Fibroblast of peridontal ligament (primary cell): Measurements from ENCODE around the gene FKBP7.
A peak's percentile ranks its signal among the peaks of the same experiment; 100 is the strongest.
"Not testable (repeated sequence)": the region's sequence is repeated elsewhere in the genome, so short reads cannot be mapped to it uniquely, and the experiment has no call there.

Source experiments
- DNase-seq: peaks from one replicate; pipeline ENCODE4 v3.0.0-alpha.2; 2010; ENCODE audit errors: extremely low read depth

Gene FKBP7

GRCh38 chr2:178485356-178485755 is 7.0 kb upstream of the FKBP7 start:
- peak; percentile 90 for DNase-seq

GRCh38 chr2:178484245-178485041 is 6.0 kb upstream of the FKBP7 start:
- peak; percentile 27 for DNase-seq

- DNase-seq = no peak
Observed at GRCh38 chr2:178482437-178482836, 4.0 kb upstream of the FKBP7 start.

- DNase-seq = peak; percentile 94
Observed at GRCh38 chr2:178480227-178481181, 2.1 kb upstream of the FKBP7 start, which contains the start of gene PLEKHA3. TSS of gene PLEKHA3 (plus strand) at chr2:178480457. CDS start at chr2:178480870, 413 bp downstream.

GRCh38 chr2:178479758-178480226 is 1.4 kb upstream of the FKBP7 start:
- peak; percentile 16 for DNase-seq

- no peak for DNase-seq
Observed at GRCh38 chr2:178479275-178479616, 846 bp upstream of the FKBP7 start.

- DNase-seq = peak; percentile 42
Observed at GRCh38 chr2:178478130-178478438, 316 bp downstream of the FKBP7 start.

- DNase-seq = no peak
Observed at GRCh38 chr2:178477443-178478129, 814 bp downstream of the FKBP7 start.

GRCh38 chr2:178476477-178476876 is 1.9 kb downstream of the FKBP7 start:
- no peak for DNase-seq

- no peak for DNase-seq
Observed at GRCh38 chr2:178474560-178474959, 3.8 kb downstream of the FKBP7 start.

GRCh38 chr2:178473931-178474330 is 4.5 kb downstream of the FKBP7 start:
- DNase-seq = peak; percentile 61

- no peak for DNase-seq
Observed at GRCh38 chr2:178473373-178473772, 5.0 kb downstream of the FKBP7 start.

GRCh38 chr2:178471313-178471712 is 7.1 kb downstream of the FKBP7 start:
- not testable (repeated sequence) for DNase-seq

- no peak for DNase-seq
Observed at GRCh38 chr2:178469219-178469849, 9.1 kb downstream of the FKBP7 start.

GRCh38 chr2:178457390-178457886 is 21.0 kb downstream of the FKBP7 start:
- DNase-seq = no peak

- DNase-seq = peak; percentile 58
Observed at GRCh38 chr2:178455947-178456346, 22.5 kb downstream of the FKBP7 start.

GRCh38 chr2:178452870-178453269 is 25.5 kb downstream of the FKBP7 start:
- DNase-seq = no peak

- no peak for DNase-seq
Observed at GRCh38 chr2:178452334-178452733, 26.1 kb downstream of the FKBP7 start.

- peak; percentile 95 for DNase-seq
Observed at GRCh38 chr2:178450774-178451525, 27.4 kb downstream of the FKBP7 start, which contains the start of the genes PJVK and PRKRA. TSS of gene PJVK (plus strand) at chr2:178451378. CDS start at chr2:178453410, 2,032 bp downstream. TSS of gene PRKRA (minus strand) at chr2:178451175. CDS start at chr2:178451030, 145 bp downstream.

- no peak for DNase-seq
Observed at GRCh38 chr2:178450524-178450773, 28.0 kb downstream of the FKBP7 start.
